Activated T-helper 1 cell treated with anti-CD3 and anti-CD28 coated beads, Interleukin-12 subunit alpha, Interleukin-12 subunit beta, Interleukin-2, Interleukin-4 antibody, amounts not matched to agents 30 ng/mL and 10 ng/mL and 1 ng/mL, durations not matched to agents 14 hours and 24 hours and 36 hours (primary cell): ENCODE measurements around the gene COG2. TPM values are rescaled to one million over a fixed set of nuclear protein-coding genes. Genes with fewer than 3 reads are reported as not detected.
"Not testable (repeated sequence)": the region's sequence is repeated elsewhere in the genome, so short reads cannot be mapped to it uniquely, and the experiment has no call there.

Experiments used
- DNase-seq: peaks from one replicate; pipeline ENCODE4 v3.0.0; 2021; ENCODE audit warnings: low spot score
- H3K27ac Mint-ChIP-seq: one replicate; pipeline ENCODE4 v1.8.0; 2021; ENCODE audit warnings: mild to moderate bottlenecking, mixed read lengths
- H3K27me3 Mint-ChIP-seq: one replicate; pipeline ENCODE4 v1.8.0; 2022; ENCODE audit warnings: mild to moderate bottlenecking, moderate library complexity, mixed read lengths; ENCODE audit not compliant: insufficient read depth
- H3K36me3 Mint-ChIP-seq: one replicate; pipeline ENCODE4 v1.8.0; 2021; ENCODE audit warnings: low read depth, mixed read lengths
- H3K4me1 Mint-ChIP-seq: one replicate; pipeline ENCODE4 v1.8.0; 2021; ENCODE audit warnings: low read depth, mixed read lengths
- H3K4me3 Mint-ChIP-seq: one replicate; pipeline ENCODE4 v1.8.0; 2021; ENCODE audit warnings: mild to moderate bottlenecking, moderate library complexity, mixed read lengths
- H3K9me3 Mint-ChIP-seq: one replicate; pipeline ENCODE4 v1.8.0; 2021; ENCODE audit warnings: mixed read lengths
- intact Hi-C: fragments of 100-400 bp; cut with micrococcal nuclease; formaldehyde crosslinking; loops from one replicate; pipeline ENCODE4 v1.15.1; 2024
- total RNA-seq: library from RNA; stranded (reverse); gene quantifications from 2 replicates; pipeline ENCODE4 v1.2.3, GENCODE V29; 2022

The COG2 gene
- total RNA-seq, 1 donor from 2014 or later: 46.4 TPM

GRCh38 chr1:230633469-230633868, 8.8 kb upstream of the COG2 start:
- Mint-ChIP-seq H3K27ac (no peak overlapping the region), H3K36me3 (no peaks in the 10 kb centered on the region), H3K27me3 (peaks cover 8% of the 10 kb centered on the region), H3K4me3 (no peak overlapping the region), H3K4me1 (no peaks in the 10 kb centered on the region), H3K9me3 (no peaks in the 10 kb centered on the region)
- no peak for DNase-seq
- intact Hi-C loops: no loop called here

GRCh38 chr1:230634384-230634783, 7.9 kb upstream of the COG2 start:
- Mint-ChIP-seq H3K9me3 (no peaks in the 10 kb centered on the region), H3K36me3 (no peaks in the 10 kb centered on the region), H3K27me3 (peaks cover 14% of the 10 kb centered on the region), H3K4me1 (no peaks in the 10 kb centered on the region), H3K4me3 (no peak overlapping the region), H3K27ac (no peak overlapping the region)
- DNase-seq: no peak
- intact Hi-C loops: no loop called here

- Mint-ChIP-seq H3K36me3 (no peaks in the 10 kb centered on the region), H3K4me3 (no peak overlapping the region), H3K4me1 (peaks cover 7% of the 10 kb centered on the region), H3K27ac (no peak overlapping the region), H3K27me3 (peaks cover 17% of the 10 kb centered on the region), H3K9me3 (no peaks in the 10 kb centered on the region)
- DNase-seq: no peak
- intact Hi-C loops: no loop called here
Observed at GRCh38 chr1:230636575-230637148, 5.6 kb upstream of the COG2 start.

- no peak for DNase-seq
- peaks cover 6% of the 10 kb centered on the region for H3K36me3 Mint-ChIP-seq
- H3K27me3 Mint-ChIP-seq: peaks cover 17% of the 10 kb centered on the region
- H3K4me1 Mint-ChIP-seq: peaks cover 26% of the 10 kb centered on the region
- H3K9me3 Mint-ChIP-seq: no peaks in the 10 kb centered on the region
- intact Hi-C loops: loop anchor here (5.0 kb wide), 6 partner anchors 97 to 1082 kb away; partner anchors contain the start of genes ABCB10, EXOC8, PGBD5 and SPRTN
- H3K27ac Mint-ChIP-seq: no peak overlapping the region
- no peak overlapping the region for H3K4me3 Mint-ChIP-seq
Observed at GRCh38 chr1:230639714-230640209, 2.5 kb upstream of the COG2 start.

- Mint-ChIP-seq H3K9me3 (no peaks in the 10 kb centered on the region), H3K36me3 (peaks cover 12% of the 10 kb centered on the region), H3K4me3 (peak overlapping the region; percentile 63), H3K4me1 (peaks cover 35% of the 10 kb centered on the region), H3K27me3 (peaks cover 17% of the 10 kb centered on the region), H3K27ac (peak overlapping the region; percentile 25)
- no peak for DNase-seq
- intact Hi-C loops: loop anchor here (5.0 kb wide), 6 partner anchors 99 to 1084 kb away; partner anchors contain the start of genes ABCB10, EXOC8, PGBD5 and SPRTN
Observed at GRCh38 chr1:230641346-230641745, 935 bp upstream of the COG2 start.

GRCh38 chr1:230641900-230642262, 400 bp upstream of the COG2 start:
- Mint-ChIP-seq H3K4me3 (peak overlapping the region; percentile 80), H3K27ac (peak overlapping the region; percentile 31), H3K4me1 (peaks cover 35% of the 10 kb centered on the region), H3K9me3 (no peaks in the 10 kb centered on the region), H3K27me3 (peaks cover 12% of the 10 kb centered on the region), H3K36me3 (peaks cover 15% of the 10 kb centered on the region)
- DNase-seq: no peak
- intact Hi-C loops: loop anchor here (1.0 to 5.0 kb wide), 11 partner anchors 100 to 1085 kb away; partner anchors contain the start of genes ABCB10, ARV1, C1orf198 and EXOC8

GRCh38 chr1:230643908-230644307, 1.6 kb downstream of the COG2 start:
- peak overlapping the region; percentile 49 for H3K27ac Mint-ChIP-seq
- peak overlapping the region; percentile 96 for H3K4me3 Mint-ChIP-seq
- H3K36me3 Mint-ChIP-seq: peaks cover 15% of the 10 kb centered on the region
- peaks cover 35% of the 10 kb centered on the region for H3K4me1 Mint-ChIP-seq
- peaks cover 8% of the 10 kb centered on the region for H3K27me3 Mint-ChIP-seq
- no peaks in the 10 kb centered on the region for H3K9me3 Mint-ChIP-seq
- no peak for DNase-seq
- intact Hi-C loops: loop anchor here (2.0 to 5.0 kb wide), 8 partner anchors 102 to 1087 kb away; partner anchors contain the start of genes ABCB10, C1orf198, EXOC8 and GALNT2

GRCh38 chr1:230646710-230647302, 4.5 kb downstream of the COG2 start:
- intact Hi-C loops: no loop called here
- Mint-ChIP-seq H3K36me3 (peaks cover 15% of the 10 kb centered on the region), H3K4me1 (peaks cover 27% of the 10 kb centered on the region), H3K4me3 (no peak overlapping the region), H3K9me3 (no peaks in the 10 kb centered on the region), H3K27ac (no peak overlapping the region), H3K27me3 (no peaks in the 10 kb centered on the region)
- no peak for DNase-seq

GRCh38 chr1:230647321-230647720, 5.0 kb downstream of the COG2 start:
- no peak for DNase-seq
- no peaks in the 10 kb centered on the region for H3K9me3 Mint-ChIP-seq
- H3K36me3 Mint-ChIP-seq: peaks cover 15% of the 10 kb centered on the region
- H3K4me3 Mint-ChIP-seq: no peak overlapping the region
- intact Hi-C loops: no loop called here
- no peaks in the 10 kb centered on the region for H3K27me3 Mint-ChIP-seq
- H3K27ac Mint-ChIP-seq: no peak overlapping the region
- H3K4me1 Mint-ChIP-seq: peaks cover 25% of the 10 kb centered on the region

- Mint-ChIP-seq H3K9me3 (no peaks in the 10 kb centered on the region), H3K4me3 (no peak overlapping the region), H3K36me3 (peaks cover 15% of the 10 kb centered on the region), H3K27me3 (no peaks in the 10 kb centered on the region), H3K27ac (no peak overlapping the region), H3K4me1 (peaks cover 25% of the 10 kb centered on the region)
- intact Hi-C loops: no loop called here
- no peak for DNase-seq
Observed at GRCh38 chr1:230648114-230648513, 5.8 kb downstream of the COG2 start.

GRCh38 chr1:230650300-230650699, 8.0 kb downstream of the COG2 start:
- Mint-ChIP-seq H3K27ac (no peak overlapping the region), H3K9me3 (no peaks in the 10 kb centered on the region), H3K27me3 (no peaks in the 10 kb centered on the region), H3K4me1 (peaks cover 8% of the 10 kb centered on the region), H3K36me3 (peaks cover 11% of the 10 kb centered on the region), H3K4me3 (no peak overlapping the region)
- no peak for DNase-seq
- intact Hi-C loops: no loop called here

GRCh38 chr1:230651235-230651634, 9.0 kb downstream of the COG2 start:
- no peak overlapping the region for H3K4me3 Mint-ChIP-seq
- no peak for DNase-seq
- no peaks in the 10 kb centered on the region for H3K27me3 Mint-ChIP-seq
- intact Hi-C loops: no loop called here
- H3K9me3 Mint-ChIP-seq: no peaks in the 10 kb centered on the region
- peaks cover 6% of the 10 kb centered on the region for H3K36me3 Mint-ChIP-seq
- peaks cover 2% of the 10 kb centered on the region for H3K4me1 Mint-ChIP-seq
- H3K27ac Mint-ChIP-seq: no peak overlapping the region

GRCh38 chr1:230656719-230657118, 14.4 kb downstream of the COG2 start:
- H3K4me1 Mint-ChIP-seq, H3K4me3 Mint-ChIP-seq, H3K36me3 Mint-ChIP-seq, H3K27ac Mint-ChIP-seq, H3K27me3 Mint-ChIP-seq, intact Hi-C loops, DNase-seq, H3K9me3 Mint-ChIP-seq: not testable (repeated sequence)
